ENCODE results near the gene USP21.

DNA sequence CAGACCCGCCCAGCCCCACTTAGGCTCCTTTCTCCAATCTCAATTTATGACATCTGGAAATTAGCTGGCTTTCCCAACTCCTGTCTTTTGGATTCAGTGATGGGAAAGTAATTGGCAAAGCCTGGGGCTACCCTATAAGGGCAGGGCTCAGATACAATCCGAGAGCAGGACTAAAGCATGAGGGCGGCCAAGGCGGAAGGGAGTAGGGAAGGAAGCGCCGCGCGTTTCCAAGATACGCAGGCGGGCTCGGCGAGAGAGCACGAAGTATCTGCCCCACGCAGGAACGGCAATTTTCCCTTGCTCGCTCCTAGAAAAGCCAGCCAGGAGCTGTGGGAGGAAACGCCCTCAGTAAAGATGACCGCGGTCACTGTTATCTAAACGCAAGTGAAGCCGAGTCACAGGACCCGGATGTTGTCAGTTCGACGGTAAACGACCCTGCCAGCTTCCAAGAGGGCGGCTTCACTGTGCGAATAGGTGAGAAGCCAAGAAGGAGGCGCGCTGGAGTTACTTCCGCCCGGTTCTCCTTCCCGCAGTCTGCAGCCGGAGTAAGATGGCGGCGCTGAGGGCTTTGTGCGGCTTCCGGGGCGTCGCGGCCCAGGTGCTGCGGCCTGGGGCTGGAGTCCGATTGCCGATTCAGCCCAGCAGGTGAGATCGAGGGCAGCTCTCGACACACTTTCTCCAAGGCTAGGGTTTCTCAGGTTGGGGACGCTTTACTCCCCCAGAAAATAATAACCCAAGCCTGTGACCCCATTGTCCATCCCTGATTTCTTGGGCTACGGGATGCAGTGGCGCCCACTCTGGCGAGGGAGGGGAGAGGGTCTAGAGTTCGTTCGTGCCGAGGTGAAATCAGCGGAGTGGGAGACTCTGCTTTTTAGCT is 42.8 kb downstream of the USP21 start, which contains the start of gene NDUFS2:
- TF ChIP-seq FOXK1 (CRISPR knock-in tag; IDR thresholded peaks at IDR 0.05; ENCODE audit: borderline replicate concordance, low read depth) (peak; percentile 96), ETV6 (CRISPR knock-in tag; conservative IDR thresholded peaks at IDR 0.05) (no peak), ZNF253 (CRISPR knock-in tag; IDR thresholded peaks at IDR 0.05; ENCODE audit: borderline replicate concordance) (no peak), RAD21 (CRISPR knock-in tag; IDR thresholded peaks at IDR 0.05) (0 out of 2 replicates have a peak, but pooled peaks have one; percentile 30), REPIN1 (CRISPR knock-in tag; IDR thresholded peaks at IDR 0.05; ENCODE audit: borderline replicate concordance, low read depth) (peak; percentile 59; the same call in 1 of the 2 replicates)
- TF ChIP-seq, protein P1, sequence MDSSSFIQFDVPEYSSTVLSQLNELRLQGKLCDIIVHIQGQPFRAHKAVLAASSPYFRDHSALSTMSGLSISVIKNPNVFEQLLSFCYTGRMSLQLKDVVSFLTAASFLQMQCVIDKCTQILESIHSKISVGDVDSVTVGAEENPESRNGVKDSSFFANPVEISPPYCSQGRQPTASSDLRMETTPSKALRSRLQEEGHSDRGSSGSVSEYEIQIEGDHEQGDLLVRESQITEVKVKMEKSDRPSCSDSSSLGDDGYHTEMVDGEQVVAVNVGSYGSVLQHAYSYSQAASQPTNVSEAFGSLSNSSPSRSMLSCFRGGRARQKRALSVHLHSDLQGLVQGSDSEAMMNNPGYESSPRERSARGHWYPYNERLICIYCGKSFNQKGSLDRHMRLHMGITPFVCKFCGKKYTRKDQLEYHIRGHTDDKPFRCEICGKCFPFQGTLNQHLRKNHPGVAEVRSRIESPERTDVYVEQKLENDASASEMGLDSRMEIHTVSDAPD (CRISPR knock-in tag; IDR thresholded peaks at IDR 0.05), result 0 out of 2 replicates have a peak, but pooled peaks have one; percentile 42
